ENCODE results near the gene ZBTB11. TPM values are rescaled to one million over a fixed set of nuclear protein-coding genes. Genes with fewer than 3 reads are reported as not detected.

The ZBTB11 gene
- total RNA-seq, 1 donor from 2014 or later: 16.9 TPM

DNA sequence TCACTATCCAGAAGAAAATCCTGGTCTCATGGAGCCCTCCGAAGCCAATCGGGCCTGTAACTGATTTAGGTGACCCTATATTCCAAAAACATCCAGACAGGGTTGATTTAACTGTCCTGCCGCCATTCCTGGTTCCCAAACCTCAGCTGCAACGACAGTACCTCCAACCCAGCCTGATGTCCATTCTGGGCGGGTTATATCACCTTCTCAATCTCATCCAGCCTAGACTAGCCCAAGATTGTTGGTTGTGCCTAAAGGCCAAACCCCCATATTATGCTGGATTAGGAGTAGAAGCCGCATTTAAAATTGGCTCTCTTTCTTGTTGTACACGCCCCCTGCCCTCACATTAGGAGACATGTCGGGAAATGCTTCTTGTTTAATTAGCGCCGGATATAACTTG is 36.7 kb downstream of the ZBTB11 start:
- Histone ChIP-seq H3K27me3 (ENCODE audit: control insufficient read depth, insufficient read depth, low read length) (no peaks in the 10 kb centered on the region), H3K4me3 (ENCODE audit: low read depth, low read length) (no peak overlapping the region), H3K36me3 (ENCODE audit: control insufficient read depth, insufficient read depth, low read length) (no peaks in the 10 kb centered on the region)
- no peak for DNase-seq (ENCODE audit: low read depth)
- TF ChIP-seq, protein P1, sequence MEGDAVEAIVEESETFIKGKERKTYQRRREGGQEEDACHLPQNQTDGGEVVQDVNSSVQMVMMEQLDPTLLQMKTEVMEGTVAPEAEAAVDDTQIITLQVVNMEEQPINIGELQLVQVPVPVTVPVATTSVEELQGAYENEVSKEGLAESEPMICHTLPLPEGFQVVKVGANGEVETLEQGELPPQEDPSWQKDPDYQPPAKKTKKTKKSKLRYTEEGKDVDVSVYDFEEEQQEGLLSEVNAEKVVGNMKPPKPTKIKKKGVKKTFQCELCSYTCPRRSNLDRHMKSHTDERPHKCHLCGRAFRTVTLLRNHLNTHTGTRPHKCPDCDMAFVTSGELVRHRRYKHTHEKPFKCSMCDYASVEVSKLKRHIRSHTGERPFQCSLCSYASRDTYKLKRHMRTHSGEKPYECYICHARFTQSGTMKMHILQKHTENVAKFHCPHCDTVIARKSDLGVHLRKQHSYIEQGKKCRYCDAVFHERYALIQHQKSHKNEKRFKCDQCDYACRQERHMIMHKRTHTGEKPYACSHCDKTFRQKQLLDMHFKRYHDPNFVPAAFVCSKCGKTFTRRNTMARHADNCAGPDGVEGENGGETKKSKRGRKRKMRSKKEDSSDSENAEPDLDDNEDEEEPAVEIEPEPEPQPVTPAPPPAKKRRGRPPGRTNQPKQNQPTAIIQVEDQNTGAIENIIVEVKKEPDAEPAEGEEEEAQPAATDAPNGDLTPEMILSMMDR (IDR thresholded peaks at IDR 0.05; ENCODE audit: insufficient read depth, low read length, poor library complexity, severe bottlenecking): no peak

DNA sequence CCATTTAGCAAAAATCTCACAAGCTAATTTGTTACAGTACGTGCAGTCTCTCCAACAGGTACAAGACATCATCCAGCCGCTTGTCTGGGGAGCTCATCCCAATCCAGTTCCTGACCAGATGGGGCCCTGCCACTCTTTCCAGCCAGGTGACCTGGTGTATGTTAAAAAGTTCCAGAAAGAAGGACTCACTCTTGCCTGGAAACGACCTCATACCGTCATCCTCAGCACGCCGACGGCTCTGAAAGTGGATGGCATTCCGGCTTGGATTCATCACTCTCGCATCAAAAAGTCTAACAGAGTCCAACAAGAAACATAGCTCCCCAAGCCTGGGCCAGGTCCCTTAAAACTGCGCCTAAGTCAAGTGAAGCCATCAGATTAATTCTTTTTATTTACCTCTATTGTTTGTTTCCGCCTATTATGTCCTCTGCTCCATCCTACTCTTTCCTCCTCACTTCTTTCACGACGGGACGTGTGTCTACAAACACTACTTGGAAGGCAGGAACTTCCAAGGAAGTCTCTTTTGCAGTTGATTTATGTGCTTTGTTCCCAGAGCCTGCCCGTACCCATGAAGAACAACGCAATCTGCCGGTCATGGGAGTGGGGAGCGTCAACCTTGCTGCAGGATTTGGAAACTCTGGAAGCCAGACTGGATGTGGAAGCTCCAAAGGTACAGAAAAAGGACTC is 37.5 kb downstream of the ZBTB11 start:
- no peaks in the 10 kb centered on the region for H3K27me3 ChIP-seq (ENCODE audit: control insufficient read depth, insufficient read depth, low read length)
- TF ChIP-seq, protein P1 (IDR thresholded peaks at IDR 0.05; ENCODE audit: insufficient read depth, low read length, poor library complexity, severe bottlenecking): no peak
- DNase-seq (ENCODE audit: low read depth): no peak
- H3K36me3 ChIP-seq (ENCODE audit: control insufficient read depth, insufficient read depth, low read length): no peaks in the 10 kb centered on the region
- H3K4me3 ChIP-seq (ENCODE audit: low read depth, low read length): no peak overlapping the region

DNA sequence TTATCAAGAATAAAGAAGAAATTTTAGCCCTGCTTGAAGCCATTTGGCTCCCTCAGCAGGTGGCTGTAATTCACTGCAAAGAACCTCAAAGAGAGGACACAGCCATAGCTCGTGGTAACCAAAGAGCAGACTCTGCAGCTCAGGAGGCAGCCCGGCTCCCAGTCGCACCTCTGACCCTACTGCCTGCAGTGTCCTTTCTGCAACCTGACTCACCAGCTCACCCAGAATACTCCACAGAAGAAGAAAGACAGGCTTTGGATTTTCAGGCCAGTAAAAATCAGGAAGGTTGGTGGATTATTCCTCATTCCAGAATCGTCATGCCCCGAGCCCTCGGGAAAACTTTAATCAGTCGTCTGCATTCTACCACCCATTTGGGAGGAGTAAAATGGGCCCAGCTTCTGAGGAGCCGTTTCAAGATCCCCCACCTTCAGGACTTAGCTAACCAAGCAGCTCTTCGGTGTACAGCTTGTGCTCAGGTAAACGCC is 38.6 kb downstream of the ZBTB11 start:
- H3K4me3 ChIP-seq (ENCODE audit: low read depth, low read length): no peak overlapping the region
- TF ChIP-seq, protein P1 (IDR thresholded peaks at IDR 0.05; ENCODE audit: insufficient read depth, low read length, poor library complexity, severe bottlenecking): no peak
- DNase-seq (ENCODE audit: low read depth): no peak
- H3K36me3 ChIP-seq (ENCODE audit: control insufficient read depth, insufficient read depth, low read length): no peaks in the 10 kb centered on the region
- no peaks in the 10 kb centered on the region for H3K27me3 ChIP-seq (ENCODE audit: control insufficient read depth, insufficient read depth, low read length)

DNA sequence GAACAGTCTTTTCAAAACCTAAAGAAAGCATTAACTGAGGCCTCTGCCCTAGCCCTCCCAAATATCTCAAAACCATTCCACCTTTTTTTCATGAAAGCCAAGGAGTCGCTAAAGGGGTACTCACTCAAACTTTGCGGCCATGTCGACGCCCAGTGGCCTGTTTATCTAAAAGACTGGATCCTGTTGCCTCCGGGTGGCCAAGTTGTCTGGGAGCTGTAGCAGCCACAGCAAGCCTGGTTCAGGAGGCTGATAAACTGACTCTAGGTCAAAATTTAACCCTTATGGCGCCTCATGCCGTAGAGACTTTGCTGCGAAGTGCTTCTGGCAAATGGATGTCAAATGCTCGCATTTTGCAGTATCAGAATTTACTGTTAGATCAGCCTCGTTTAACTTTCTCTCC is 39.5 kb downstream of the ZBTB11 start:
- TF ChIP-seq, protein P1 (IDR thresholded peaks at IDR 0.05; ENCODE audit: insufficient read depth, low read length, poor library complexity, severe bottlenecking): no peak
- Histone ChIP-seq H3K27me3 (ENCODE audit: control insufficient read depth, insufficient read depth, low read length) (no peaks in the 10 kb centered on the region), H3K4me3 (ENCODE audit: low read depth, low read length) (no peak overlapping the region), H3K36me3 (ENCODE audit: control insufficient read depth, insufficient read depth, low read length) (no peaks in the 10 kb centered on the region)
- DNase-seq (ENCODE audit: low read depth): no peak

DNA sequence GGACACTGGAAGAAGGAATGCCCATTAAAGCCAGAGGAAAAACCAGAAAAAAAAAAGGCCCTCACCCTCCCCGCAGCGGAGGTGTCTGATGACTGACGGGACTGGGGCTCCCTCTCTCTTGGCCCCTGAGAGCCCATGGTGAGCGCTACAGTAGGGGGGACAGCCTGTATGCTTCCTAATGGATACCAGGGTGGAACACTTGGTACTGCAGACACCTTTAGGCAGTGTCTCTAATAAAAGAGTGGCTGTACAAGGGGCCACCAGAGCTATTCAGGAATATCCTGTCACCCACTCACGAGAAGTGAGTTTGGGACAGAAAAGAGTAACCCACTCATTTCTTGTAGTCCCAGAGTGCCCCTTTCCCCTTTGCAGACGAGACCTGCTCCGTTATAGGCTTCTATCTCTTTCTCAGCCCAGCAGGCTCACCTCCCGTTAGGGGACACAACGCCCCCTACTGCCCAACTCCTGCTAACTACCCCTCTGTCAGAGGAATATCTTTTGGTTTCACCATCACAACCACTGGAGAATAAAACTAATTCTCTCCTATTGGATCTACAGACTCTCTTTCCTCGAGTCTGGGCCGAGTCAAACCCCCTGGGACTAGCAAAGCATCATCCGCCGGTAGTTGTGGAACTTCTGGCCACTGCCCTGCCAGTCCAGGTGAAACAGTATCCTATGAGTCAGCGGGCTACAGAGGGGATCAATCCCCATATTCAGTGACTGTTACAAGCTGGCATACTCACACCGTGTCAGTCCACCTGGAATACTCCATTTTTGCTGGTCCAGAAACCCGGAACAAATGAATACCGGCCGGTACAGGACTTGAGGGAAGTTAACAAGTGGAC is 40.8 kb downstream of the ZBTB11 start:
- no peaks in the 10 kb centered on the region for H3K27me3 ChIP-seq (ENCODE audit: control insufficient read depth, insufficient read depth, low read length)
- H3K4me3 ChIP-seq (ENCODE audit: low read depth, low read length): no peak overlapping the region
- no peaks in the 10 kb centered on the region for H3K36me3 ChIP-seq (ENCODE audit: control insufficient read depth, insufficient read depth, low read length)
- TF ChIP-seq, protein P1 (IDR thresholded peaks at IDR 0.05; ENCODE audit: insufficient read depth, low read length, poor library complexity, severe bottlenecking): peak; percentile 69
- DNase-seq (ENCODE audit: low read depth): no peak

All from kidney epithelial cell (primary cell).